Endothelial cell of umbilical vein (primary cell): Measurements from ENCODE around the gene GEMIN7. TPM values are rescaled to one million over a fixed set of nuclear protein-coding genes. Genes with fewer than 3 reads are reported as not detected.

Source experiments
- BruUV-seq: library from RNA; stranded (reverse); fragments of 400-500 nt; replicated peaks from 2 replicates; lab custom pipeline; 2021; lab: Mats Ljungman, UMichigan
- CTCF ChIA-PET: fragments of 300-600, 350-600 bp; sonication (Branson Sonifier 250); formaldehyde crosslinking; loops from one replicate; lab custom pipeline; 2021; ENCODE audit warnings: antibody characterized with exemption, inconsistent platforms; lab: Charles Lee
- POLR2A ChIA-PET: fragments of 300-600, 350-600 bp; sonication (Branson Sonifier 250); formaldehyde crosslinking; loops from one replicate; lab custom pipeline; 2021; ENCODE audit warnings: antibody characterized with exemption, inconsistent platforms; lab: Charles Lee
- DNase-seq: peaks from one replicate; pipeline ENCODE4 v3.0.0-alpha.2; 2011; ENCODE audit warnings: low read depth, low spot score
- FAIRE-seq: peaks from 2 replicates; lab custom pipeline; 2011; peaks lifted over from hg19 to GRCh38; lab: Jason Lieb, UNC
- H2AFZ ChIP-seq: 2 replicates; pipeline ENCODE4 v1.6.0; 2012; ENCODE audit warnings: low read depth, low read length, control low read depth, inconsistent platforms
- H3K27ac ChIP-seq: 2 replicates; pipeline ENCODE4 v1.5.1; 2011; ENCODE audit warnings: low read depth, mild to moderate bottlenecking, control low read depth, low read length, moderate library complexity; ENCODE audit not compliant: insufficient read depth
- H3K27me3 ChIP-seq, 2 experiments: 2 replicates each; pipeline versions ENCODE4 v1.6.0 to v1.6.1; 2011; ENCODE audit warnings: low read length in 2 of 2, mixed read lengths in 1 of 2; ENCODE audit not compliant: control insufficient read depth in 2 of 2, insufficient read depth in 2 of 2
- H3K36me3 ChIP-seq, 2 experiments: 2 replicates in 1 of 2; 3 replicates in 1 of 2; pipeline ENCODE4 v1.5.1; 2011; ENCODE audit warnings: low read length in 2 of 2, mild to moderate bottlenecking in 1 of 2, moderate library complexity in 1 of 2; ENCODE audit not compliant: control insufficient read depth in 2 of 2, insufficient read depth in 2 of 2; ENCODE audit errors: extremely low read depth in 1 of 2
- H3K4me1 ChIP-seq: 3 replicates; pipeline ENCODE4 v1.5.1; 2011; ENCODE audit warnings: mild to moderate bottlenecking, low read length; ENCODE audit not compliant: control insufficient read depth, insufficient read depth; ENCODE audit errors: extremely low read depth
- H3K4me2 ChIP-seq: 2 replicates; pipeline ENCODE4 v1.6.1; 2011; ENCODE audit warnings: low read length, control low read depth, mixed read lengths; ENCODE audit not compliant: insufficient read depth
- H3K4me3 ChIP-seq, 3 experiments: fragments of 200-600 bp in 1 of 3; sonication (generic), shearing (Covaris generic) in 1 of 3; replicated peaks in 1 of 3; 2 replicates each; pipeline ENCODE4 v1.5.1; 2011 to 2016; ENCODE audit warnings: control low read depth in 3 of 3, low read length in 3 of 3, mild to moderate bottlenecking in 2 of 3, inconsistent platforms in 1 of 3, low read depth in 1 of 3, moderate library complexity in 1 of 3; ENCODE audit not compliant: insufficient read depth in 1 of 3
- H3K79me2 ChIP-seq: 2 replicates; pipeline ENCODE4 v1.6.0; 2012; ENCODE audit warnings: low read length, inconsistent platforms; ENCODE audit not compliant: control insufficient read depth, insufficient read depth
- H3K9ac ChIP-seq: replicated peaks from 2 replicates; pipeline ENCODE3; 2011; ENCODE audit warnings: low read length, control low read depth; ENCODE audit not compliant: insufficient read depth; ENCODE audit errors: extremely low read depth
- H3K9me1 ChIP-seq: replicated peaks from 3 replicates; pipeline ENCODE4 v1.6.0; 2011; ENCODE audit warnings: mild to moderate bottlenecking, low read length; ENCODE audit not compliant: control insufficient read depth, insufficient read depth; ENCODE audit errors: extremely low read depth
- H3K9me3 ChIP-seq: replicated peaks from 2 replicates; pipeline ENCODE4 v1.5.1; 2012; ENCODE audit warnings: low read length, inconsistent platforms; ENCODE audit not compliant: control insufficient read depth, insufficient read depth
- H4K20me1 ChIP-seq: replicated peaks from 2 replicates; pipeline ENCODE3; 2011; ENCODE audit warnings: mild to moderate bottlenecking, low read length; ENCODE audit not compliant: control insufficient read depth, insufficient read depth; ENCODE audit errors: extremely low read depth
- EZH2 ChIP-seq: IDR thresholded peaks from 2 replicates; pipeline ENCODE4 v1.6.1; 2012; ENCODE audit warnings: borderline replicate concordance, low read depth, mild to moderate bottlenecking, moderate library complexity, low read length, inconsistent platforms; ENCODE audit not compliant: severe bottlenecking
- FOS ChIP-seq: IDR thresholded peaks from 2 replicates; pipeline ENCODE4 v1.6.1; 2011; ENCODE audit warnings: mild to moderate bottlenecking, low read length, moderate library complexity, borderline replicate concordance; ENCODE audit not compliant: insufficient read depth
- GATA2 ChIP-seq: IDR thresholded peaks from 2 replicates; pipeline ENCODE4 v1.7.0; 2011; ENCODE audit warnings: low read depth, mild to moderate bottlenecking, moderate library complexity, mixed read lengths, low read length; ENCODE audit not compliant: insufficient read length, insufficient read depth
- JUN ChIP-seq: IDR thresholded peaks from 2 replicates; pipeline ENCODE4 v1.6.1; 2011; ENCODE audit warnings: borderline replicate concordance, low read depth; ENCODE audit not compliant: insufficient read length, insufficient read depth
- MYC ChIP-seq: IDR thresholded peaks from one replicate; pipeline ENCODE4 v1.6.1; 2011; ENCODE audit warnings: mild to moderate bottlenecking, low read depth, low read length
- POLR2AphosphoS5 ChIP-seq: IDR thresholded peaks from 2 replicates; pipeline ENCODE4 v1.6.1; 2012; ENCODE audit warnings: low read depth, mild to moderate bottlenecking, control low read depth, low read length, moderate library complexity; ENCODE audit not compliant: insufficient read depth
- dilution Hi-C: fragments of 300-500 bp; cut with MboI; formaldehyde crosslinking; loops from one replicate; pipeline ENCODE4 v1.15.0; 2019; ENCODE audit warnings: low sequenced_read_pairs; ENCODE audit not compliant: extremely low pct_ligation_motif_present
- intact Hi-C: fragments of 100-400 bp; cut with micrococcal nuclease; formaldehyde crosslinking; loops from one replicate; pipeline ENCODE4 v1.10.0; 2022
- polyA plus RNA-seq, 4 experiments: library from polyadenylated mRNA; depleted of rRNA in 3 of 4; stranded (reverse) in 3 of 4; unstranded in 1 of 4; fragments of >200 nt; gene quantifications; 2 replicates each; pipeline versions ENCODE4 v1.2.1 to v1.2.3, GENCODE V29; 2011 to 2012; ENCODE audit warnings: missing spikeins in 1 of 4
- total RNA-seq: library from RNA; stranded (reverse); gene quantifications from 2 replicates; pipeline ENCODE4 v1.2.3, GENCODE V29; 2021
- TF ChIP-seq, protein P1 (sequence below): IDR thresholded peaks from 2 replicates; pipeline ENCODE4 v1.6.1; 2011; ENCODE audit not compliant: insufficient read depth, insufficient read length

The GEMIN7 gene
- total and polyA plus RNA-seq, 2 donors (not counting 3 experiments of a cell fraction or from before 2014, with no cell fraction given), result 34.2 to 53.7 TPM

DNA sequence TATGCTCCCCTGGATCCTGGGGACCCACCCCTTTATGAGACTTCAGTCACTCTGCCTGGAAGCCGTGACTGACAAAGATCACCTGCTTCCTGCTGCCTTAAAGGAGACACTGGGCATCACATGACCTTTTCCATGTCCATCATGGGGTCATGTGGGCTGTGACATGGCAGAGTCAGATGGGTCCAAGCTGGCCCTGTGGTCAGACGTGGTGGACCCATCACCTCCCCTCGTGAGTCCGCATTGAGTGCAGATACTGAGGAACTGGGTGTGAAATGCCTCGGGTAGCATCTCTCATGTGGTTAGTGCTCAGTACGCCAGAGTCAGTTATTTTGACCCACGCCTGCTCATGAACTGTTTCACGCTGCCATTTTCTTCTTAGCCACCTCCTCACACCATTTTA, 54.6 kb downstream of the GEMIN7 start:
- Histone ChIP-seq H3K4me1 (peaks cover 4% of the 10 kb centered on the region), H3K36me3 (no peaks in the 10 kb centered on the region), H3K27ac (no peak overlapping the region), H4K20me1 (no peaks in the 10 kb centered on the region), H3K9me1 (no peaks in the 10 kb centered on the region), H3K4me3 (no peak overlapping the region), H3K4me2 (no peak overlapping the region), H3K79me2 (peaks cover 8% of the 10 kb centered on the region), H3K27me3 (no peaks in the 10 kb centered on the region), H3K9ac (no peak overlapping the region), H2AFZ (no peak overlapping the region), H3K9me3 (no peaks in the 10 kb centered on the region)
- POLR2A ChIA-PET, result no interaction called here
- dilution Hi-C loops, result no loop called here
- CTCF ChIA-PET, result no interaction called here
- FAIRE-seq (no peak), DNase-seq (no peak)
- intact Hi-C loops, result no loop called here
- TF ChIP-seq JUN, result no peak
- TF ChIP-seq, protein P1, sequence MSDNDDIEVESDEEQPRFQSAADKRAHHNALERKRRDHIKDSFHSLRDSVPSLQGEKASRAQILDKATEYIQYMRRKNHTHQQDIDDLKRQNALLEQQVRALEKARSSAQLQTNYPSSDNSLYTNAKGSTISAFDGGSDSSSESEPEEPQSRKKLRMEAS, result no peak
- no peak for TF ChIP-seq POLR2AphosphoS5
- TF ChIP-seq MYC, result no peak
- TF ChIP-seq EZH2, result no peak
- no peak for TF ChIP-seq FOS
- no peak for TF ChIP-seq GATA2
- BruUV-seq, result no TSS peak
